ENCODE data around the gene CABP2.
"Not testable (repeated sequence)": the region's sequence is repeated elsewhere in the genome, so short reads cannot be mapped to it uniquely, and the experiment has no call there.

Gene CABP2

GRCh38 chr11:67538823-67539505, 15.7 kb upstream of the CABP2 start:
- DNase-seq (ENCODE audit: low spot score), result no peak

GRCh38 chr11:67538306-67538705, 15.1 kb upstream of the CABP2 start:
- DNase-seq (ENCODE audit: low spot score), result no peak

GRCh38 chr11:67535561-67535960, 12.3 kb upstream of the CABP2 start:
- no peak for DNase-seq (ENCODE audit: low spot score)

DNA sequence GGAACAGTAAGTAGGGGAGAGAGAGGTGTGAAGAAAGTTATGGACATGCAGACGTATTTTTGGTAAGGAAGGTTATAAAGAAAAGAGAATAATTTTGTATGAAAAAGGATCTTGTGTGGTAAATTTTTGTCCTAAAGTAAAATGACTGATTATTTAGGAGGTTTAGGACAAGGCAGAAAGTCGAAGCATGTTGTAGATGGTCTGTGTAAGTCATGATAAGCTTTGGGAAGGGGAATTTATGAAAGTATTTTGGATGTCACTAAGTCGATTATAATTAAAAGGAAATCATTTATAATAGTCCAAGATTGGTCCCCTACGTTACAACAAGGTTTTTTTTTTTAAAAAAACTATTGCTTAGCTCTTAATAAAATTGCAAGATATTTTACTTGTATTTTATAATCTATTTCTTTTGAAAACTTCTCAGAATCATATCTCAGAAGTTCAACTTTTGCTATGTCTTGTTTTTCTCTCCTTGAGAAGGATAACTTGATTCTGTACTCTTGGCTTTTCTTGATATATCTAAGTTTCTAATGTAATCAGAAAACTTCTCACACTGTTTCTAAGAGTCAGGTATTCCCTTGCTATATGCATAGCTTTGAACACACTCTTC, 10.9 kb upstream of the CABP2 start:
- no peak for DNase-seq (ENCODE audit: low spot score)

DNA sequence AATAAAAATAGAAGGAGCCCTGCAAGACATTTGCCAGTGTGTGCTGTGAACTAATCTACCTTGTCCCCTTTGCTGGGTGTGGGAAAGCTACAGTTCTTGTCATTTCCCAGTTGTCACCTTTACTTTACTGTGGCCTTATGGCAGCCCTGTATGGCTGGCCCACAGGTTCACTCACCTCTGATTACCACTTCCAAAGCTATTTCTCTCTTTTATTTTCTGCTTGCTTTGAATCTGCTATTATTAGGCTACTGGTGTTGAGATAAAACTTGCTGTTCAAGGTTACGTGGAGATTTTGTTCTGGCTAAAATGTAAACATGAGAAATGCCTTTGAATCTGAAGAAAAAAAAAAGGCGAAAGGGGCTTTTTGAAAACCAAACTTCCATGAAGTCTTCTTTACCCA, 9.6 kb upstream of the CABP2 start:
- no peak for DNase-seq (ENCODE audit: low spot score)

DNA sequence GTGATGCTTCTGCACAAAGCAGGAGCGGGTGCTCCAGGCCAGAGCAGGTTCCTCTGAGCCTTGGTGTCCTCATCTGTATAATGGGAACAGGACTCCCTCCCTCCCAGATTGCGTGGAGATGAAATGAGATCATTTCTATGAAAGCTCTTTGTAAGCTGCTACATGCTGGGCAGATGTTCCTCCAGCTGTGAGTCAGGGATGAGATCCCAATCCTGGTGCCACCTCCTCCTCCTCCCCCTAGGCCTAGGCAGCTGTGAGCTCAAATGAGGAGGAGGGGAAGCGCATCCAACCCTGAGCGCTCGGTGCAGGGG, 7.0 kb upstream of the CABP2 start:
- DNase-seq (ENCODE audit: low spot score), result no peak

DNA sequence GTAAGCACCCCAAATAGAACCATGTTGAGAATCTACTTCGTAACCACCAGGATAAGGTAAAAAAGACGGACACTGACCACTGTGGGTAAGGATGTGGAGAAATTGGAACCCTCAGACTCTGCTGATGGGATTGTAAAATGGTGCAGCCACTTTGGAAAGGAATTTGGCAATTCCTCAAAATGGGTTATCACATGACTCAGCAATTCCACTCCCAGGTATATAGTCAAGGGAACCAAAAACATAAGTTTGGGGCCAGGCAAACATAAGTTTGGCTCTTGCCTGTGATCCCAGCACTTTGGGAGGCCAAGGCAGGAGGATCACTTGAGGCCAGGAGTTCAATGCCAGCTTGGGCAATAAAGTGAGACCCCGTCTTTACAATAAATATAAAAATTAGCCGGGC, 5.1 kb upstream of the CABP2 start:
- no peak for DNase-seq (ENCODE audit: low spot score)

DNA sequence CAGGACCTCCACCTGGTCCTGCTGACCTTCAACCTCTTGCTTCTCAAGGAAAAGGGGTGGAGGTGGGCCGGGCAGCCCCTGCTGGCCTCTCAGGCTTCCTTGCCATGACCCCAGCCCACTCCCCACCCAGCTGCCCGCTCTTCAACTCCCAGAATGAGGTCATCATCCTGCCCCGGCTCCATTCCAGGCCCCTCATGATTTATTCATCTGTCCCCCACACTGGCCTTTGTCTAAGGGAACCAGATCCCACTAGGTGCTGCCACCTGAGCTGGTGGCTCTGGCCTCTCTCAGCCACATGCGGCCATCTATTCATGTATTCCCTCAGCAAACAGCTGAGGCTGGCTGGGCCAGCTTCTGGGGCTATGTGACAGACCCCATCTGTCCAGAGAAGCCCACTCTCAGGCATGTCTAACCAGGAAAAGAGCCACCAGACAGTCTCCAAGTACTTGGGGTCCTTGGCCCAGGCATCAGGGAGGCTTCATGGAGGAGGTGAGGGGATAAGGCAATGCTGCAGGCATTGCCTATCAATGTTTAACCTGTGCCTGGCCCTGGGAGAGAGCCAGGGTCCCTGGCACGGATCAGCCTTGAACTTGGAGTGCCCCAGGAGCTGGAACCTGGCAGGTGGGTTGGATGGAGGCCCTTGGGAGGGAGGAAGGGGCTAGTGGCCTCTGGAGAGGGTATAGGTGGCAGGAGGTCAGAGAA, 2.2 kb upstream of the CABP2 start:
- no peak for DNase-seq (ENCODE audit: low spot score)

- DNase-seq (ENCODE audit: low spot score), result no peak
Observed at GRCh38 chr11:67524480-67524808, 1.2 kb upstream of the CABP2 start.

DNA sequence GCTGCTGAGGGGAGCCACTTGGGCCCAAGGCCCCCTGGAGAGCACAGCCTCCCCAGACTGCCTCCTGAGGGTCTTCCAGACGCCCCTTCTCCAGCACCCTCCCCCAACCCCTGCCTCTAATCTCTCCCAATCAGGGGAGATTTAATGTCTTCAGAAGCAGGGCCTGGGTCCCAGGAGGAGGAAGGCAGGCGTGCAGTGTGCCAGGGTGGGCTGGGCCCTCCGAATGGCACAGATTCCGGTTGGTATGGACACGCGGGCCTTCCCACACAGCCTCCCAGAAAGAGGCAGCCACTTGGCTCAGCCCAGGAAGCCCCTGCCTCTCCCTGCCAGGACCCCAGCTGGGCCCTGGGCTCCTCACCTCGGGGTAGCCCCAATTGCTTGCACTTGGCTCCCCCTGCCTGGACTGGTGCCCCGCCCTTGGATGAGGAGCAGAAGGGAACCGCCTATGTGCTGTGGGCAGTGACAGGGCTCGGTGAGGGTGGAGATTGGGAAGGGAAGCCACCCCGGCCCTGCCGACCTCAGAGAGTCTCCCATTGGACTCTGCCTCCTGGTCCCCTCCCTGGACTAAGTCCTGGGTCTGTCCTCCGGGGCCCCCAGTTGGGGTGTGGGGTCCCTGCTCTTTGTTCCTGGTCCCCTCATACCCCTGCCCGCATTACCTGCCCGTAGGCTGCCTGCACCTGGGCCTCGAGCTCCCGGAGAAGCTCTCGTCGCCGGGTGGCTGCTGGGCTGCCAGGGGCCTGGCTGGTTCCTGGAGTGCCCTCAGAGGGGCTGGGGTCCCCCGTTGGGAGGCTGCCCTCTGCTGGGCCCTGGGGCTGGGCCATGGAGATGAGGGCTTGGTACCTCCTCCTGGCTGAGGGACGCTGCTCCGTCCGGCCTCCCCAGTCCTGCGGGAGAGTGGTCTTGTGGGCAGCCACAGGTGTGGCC, 572 bp upstream of the CABP2 start:
- no peak for DNase-seq (ENCODE audit: low spot score)

DNA sequence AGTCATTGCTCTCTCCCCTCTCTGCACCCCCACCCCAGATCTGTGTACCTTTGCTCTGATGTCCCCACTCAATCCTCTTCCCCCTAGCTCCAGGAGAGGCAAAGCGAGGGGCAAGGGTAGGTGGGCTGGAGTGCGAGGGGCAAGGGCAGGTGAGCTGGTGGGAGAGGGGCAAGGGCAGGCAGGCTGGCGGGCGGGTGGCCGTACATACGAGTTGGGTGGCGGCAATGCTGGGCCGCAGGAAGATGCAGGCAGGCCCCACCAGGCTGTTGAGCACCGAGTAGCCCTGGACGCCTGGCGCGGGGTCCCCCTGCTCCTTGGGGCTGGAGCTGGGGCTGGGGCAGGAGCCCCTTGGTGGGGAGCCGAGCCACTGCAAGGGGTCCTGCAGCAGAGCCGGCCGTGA, 908 bp downstream of the CABP2 start:
- no peak for DNase-seq (ENCODE audit: low spot score)

DNA sequence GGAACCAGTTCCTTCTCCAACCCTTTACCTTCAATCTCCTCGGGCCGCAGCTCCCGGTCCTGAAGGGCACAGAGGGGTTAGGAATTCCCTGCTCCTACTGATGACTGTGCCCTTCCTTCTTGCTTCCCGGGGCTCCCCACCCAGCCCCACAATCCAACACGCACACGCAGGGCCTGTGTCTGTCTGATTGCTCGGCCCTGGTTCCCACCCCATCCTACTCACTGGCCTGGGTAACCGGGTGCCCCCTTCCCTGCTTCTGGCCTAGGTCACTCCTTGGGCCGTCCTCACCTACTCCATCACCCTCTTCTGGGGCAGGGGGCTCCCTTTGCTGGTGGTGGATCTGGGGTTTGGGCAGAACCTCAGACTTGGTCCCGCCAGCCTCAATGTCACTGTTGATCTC, 1.3 kb downstream of the CABP2 start:
- no peak for DNase-seq (ENCODE audit: low spot score)

GRCh38 chr11:67520856-67521824, 2.1 kb downstream of the CABP2 start:
- DNase-seq (ENCODE audit: low spot score), result no peak

DNA sequence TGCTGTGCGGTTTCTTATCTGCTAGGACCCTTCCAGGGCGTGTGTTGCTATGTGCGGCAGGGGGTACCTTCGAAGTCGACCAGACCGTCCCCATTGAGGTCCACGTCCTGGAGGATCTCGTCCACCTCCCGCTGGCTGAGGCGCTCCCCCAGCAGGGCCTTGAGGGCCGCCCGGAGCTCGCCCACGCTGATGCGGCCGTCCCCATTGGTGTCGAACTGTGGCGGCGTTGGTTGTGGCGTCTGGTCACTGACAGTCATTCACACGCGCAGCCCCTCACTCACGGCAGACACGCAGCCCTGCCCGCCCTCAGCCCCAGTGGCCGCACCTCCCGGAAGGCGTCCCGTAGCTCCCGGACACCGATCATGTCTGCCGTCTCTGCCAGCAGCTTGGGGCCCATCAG, 3.5 kb downstream of the CABP2 start:
- no peak for DNase-seq (ENCODE audit: low spot score)

DNA sequence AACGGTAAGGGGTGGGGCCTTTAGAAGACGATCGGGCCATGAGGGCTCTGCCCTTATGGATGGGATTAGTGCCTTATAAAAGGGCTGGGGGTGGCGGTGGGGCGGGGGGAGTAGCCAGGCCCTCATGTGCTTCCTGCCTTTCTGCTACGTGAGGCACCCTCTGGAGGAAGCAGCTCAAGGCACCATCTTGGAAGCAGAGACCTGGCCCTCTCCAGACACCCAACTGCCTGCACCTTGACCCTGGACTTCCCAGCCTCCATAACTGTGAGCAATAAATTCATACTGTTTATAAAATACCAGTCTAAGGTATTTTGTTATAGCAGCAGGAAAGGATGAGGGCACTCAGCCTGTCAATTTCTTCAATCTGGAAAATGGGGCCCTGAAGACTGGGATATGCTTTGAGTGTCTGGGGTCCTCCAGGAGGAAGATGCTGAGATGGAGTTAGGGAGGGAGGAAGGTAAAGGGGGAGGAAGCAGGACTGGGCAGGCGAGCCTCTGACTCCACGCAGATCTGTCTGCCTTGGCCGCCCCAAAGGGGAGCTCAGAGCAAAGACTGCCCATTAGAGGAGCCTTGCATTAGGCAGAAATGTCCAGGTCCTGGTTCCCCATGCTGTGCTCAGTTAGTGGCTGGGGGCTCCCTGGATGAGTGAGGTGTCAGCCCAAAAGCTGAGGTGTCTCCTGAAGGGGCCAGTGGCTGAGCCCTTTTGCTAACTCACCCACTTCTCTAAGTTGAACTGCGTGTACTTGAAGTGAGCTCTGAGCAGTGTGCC, 5.3 kb downstream of the CABP2 start:
- no peak for DNase-seq (ENCODE audit: low spot score)

DNA sequence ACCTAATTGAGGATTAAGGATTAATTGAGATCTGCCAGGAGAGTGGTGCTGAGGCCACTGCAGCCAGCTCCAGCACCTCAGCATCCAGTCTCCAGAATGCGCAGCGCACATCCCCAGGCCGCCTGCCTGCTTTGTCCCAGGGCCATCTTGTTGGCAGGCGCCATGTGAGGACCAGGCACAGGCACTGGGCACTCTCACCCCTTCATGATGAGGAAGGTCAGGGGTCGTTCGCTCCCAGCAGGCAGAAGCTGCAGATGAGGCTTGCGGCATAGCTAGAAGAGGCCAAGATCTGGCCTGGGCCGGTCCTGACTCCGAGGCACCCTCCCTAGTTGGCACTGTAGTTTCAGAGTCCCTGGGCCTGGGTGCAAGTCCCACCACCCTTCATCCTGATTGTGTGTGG, 6.4 kb downstream of the CABP2 start:
- no peak for DNase-seq (ENCODE audit: low spot score)

DNA sequence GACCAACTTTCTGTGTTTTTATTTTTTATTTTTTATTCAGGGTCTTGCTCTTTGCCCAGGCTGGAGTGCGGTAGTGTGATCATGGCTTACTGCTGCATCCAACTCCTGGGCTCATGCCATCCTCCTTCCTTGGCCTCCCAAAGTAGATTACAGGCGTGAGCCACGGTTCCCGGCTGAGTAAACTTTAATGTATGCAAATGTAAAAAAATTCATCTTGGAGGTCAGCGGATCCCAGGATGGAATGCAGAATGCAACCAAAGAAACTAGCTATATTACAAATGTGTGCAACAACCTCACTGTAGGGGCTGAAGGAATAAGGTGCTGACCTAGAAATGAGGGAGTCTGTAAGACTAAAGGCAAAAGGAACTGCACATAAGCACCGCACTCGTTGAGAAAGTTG, 9.1 kb downstream of the CABP2 start:
- no peak for DNase-seq (ENCODE audit: low spot score)

- DNase-seq (ENCODE audit: low spot score), result not testable (repeated sequence)
Observed at GRCh38 chr11:67511558-67511957, 11.7 kb downstream of the CABP2 start.

GRCh38 chr11:67510023-67510345, 13.3 kb downstream of the CABP2 start:
- DNase-seq (ENCODE audit: low spot score), result no peak

DNA sequence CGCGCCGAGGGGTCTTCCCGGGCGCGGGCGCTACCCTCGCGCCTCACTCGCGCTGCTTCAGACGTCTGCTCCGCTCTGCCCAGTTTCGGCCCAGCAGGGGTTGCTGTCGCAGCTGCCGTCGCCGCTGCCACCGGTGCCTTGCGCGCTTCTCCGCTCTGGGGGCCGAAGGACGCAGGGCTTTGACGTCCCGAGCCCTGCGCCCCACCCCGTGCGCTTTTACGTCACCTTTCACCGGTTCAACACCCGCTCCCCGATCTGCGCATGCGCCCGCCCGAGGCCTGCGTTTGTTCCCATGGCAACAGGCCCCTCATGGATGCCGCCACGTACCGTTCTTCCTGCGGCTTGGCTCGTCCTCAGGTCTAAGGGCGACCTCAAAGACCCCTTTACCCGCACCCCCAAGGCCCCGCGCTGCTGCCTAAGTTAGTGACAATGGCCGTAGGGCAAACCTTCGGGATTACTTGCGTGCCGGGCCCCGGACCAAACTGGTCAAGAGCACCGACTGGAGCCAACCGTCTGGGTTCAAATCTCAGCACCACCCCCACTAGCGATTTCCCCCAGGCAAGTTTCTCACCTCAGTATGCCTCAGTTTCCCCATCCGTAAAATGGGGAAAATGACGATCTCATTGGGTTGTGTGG, 14.6 kb downstream of the CABP2 start:
- DNase-seq (ENCODE audit: low spot score), result peak; percentile 99

Data from CD4-positive, alpha-beta T cell treated with Interleukin-15 for 4 hours (primary cell).